B cell (primary cell): Measurements from ENCODE around the gene CFAP61.

Experiments
- CTCF ChIP-seq: fragments of 200-600 bp; IDR thresholded peaks from one replicate; pipeline ENCODE4 v1.8.0; 2022; ENCODE audit warnings: antibody characterized with exemption, mild to moderate bottlenecking
- EZH2 ChIP-seq: IDR thresholded peaks from 2 replicates; pipeline ENCODE4 v1.6.1; 2012; ENCODE audit warnings: borderline replicate concordance, low read depth, mild to moderate bottlenecking, moderate library complexity, low read length; ENCODE audit not compliant: insufficient read depth, poor library complexity, severe bottlenecking

DNA sequence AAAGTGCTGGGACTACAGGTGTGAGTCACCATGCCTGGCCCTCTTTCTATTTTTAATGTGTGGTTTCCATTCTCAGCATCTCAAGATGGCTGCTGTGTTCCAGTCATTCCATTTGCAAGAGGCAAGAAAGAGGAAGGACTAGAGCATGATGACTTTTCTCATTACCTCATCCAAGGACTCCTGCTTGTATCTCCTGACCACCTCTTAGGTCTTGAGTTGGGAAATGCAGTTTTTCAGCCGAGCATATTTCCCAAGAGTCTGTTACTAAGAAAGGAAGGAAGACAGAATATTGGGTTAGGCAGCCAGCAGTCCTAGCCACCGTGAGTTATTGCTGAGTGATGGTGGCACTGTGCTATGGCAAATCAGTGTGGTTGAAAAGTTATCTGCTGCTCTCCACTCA, 207.2 kb downstream of the CFAP61 start:
- TF ChIP-seq CTCF (no peak), EZH2 (no peak)
